PC-9 (cell line): ENCODE measurements around the gene PGAM4. TPM values are rescaled to one million over a fixed set of nuclear protein-coding genes. Genes with fewer than 3 reads are reported as not detected.

Source experiments
- BruUV-seq: library from RNA; stranded (reverse); fragments of 400-500 nt; replicated peaks from 2 replicates; lab custom pipeline; 2021; lab: Mats Ljungman, UMichigan
- CTCF ChIA-PET: fragments of 300-600 bp; sonication (Branson Sonifier 250); formaldehyde crosslinking; loops from one replicate; lab custom pipeline; 2022; ENCODE audit warnings: antibody characterized with exemption; lab: Charles Lee
- POLR2A ChIA-PET: fragments of 300-600 bp; sonication (Branson Sonifier 250); formaldehyde crosslinking; loops from one replicate; lab custom pipeline; 2022; ENCODE audit warnings: antibody characterized with exemption; ENCODE audit not compliant: unreplicated experiment; lab: Charles Lee
- DNase-seq, 2 experiments: peaks; one replicate each; pipeline versions ENCODE4 v3.0.0 to v3.0.0-alpha.2; 2015 to 2022; ENCODE audit warnings: mixed read lengths in 1 of 2
- H2AFZ ChIP-seq: fragments of 200-600 bp; sonication (generic); 2 replicates; pipeline ENCODE4 v1.8.1; 2017; ENCODE audit warnings: antibody characterized with exemption
- H3F3A ChIP-seq: fragments of 200-600 bp; sonication (generic); 2 replicates; pipeline ENCODE4 v1.8.1; 2017; ENCODE audit warnings: antibody characterized with exemption, mild to moderate bottlenecking, low read depth; ENCODE audit not compliant: insufficient read depth
- H3K27ac ChIP-seq: fragments of 200-600 bp; sonication (generic); 2 replicates; pipeline ENCODE4 v1.6.1; 2016; ENCODE audit warnings: mixed run types
- H3K27me3 ChIP-seq: fragments of 200-600 bp; sonication (generic); 2 replicates; pipeline ENCODE4 v1.6.1; 2016; ENCODE audit warnings: low read depth, mixed run types; ENCODE audit not compliant: insufficient read depth
- H3K36me3 ChIP-seq: fragments of 200-600 bp; sonication (generic); 2 replicates; pipeline ENCODE4 v1.6.1; 2016; ENCODE audit warnings: low read depth, mixed run types
- H3K4me1 ChIP-seq: fragments of 200-600 bp; sonication (generic); replicated peaks from 2 replicates; pipeline ENCODE4 v1.6.1; 2016; ENCODE audit warnings: mixed run types; ENCODE audit not compliant: insufficient read depth
- H3K4me2 ChIP-seq: fragments of 200-600 bp; sonication (generic); 2 replicates; pipeline ENCODE4 v1.6.1; 2017; ENCODE audit warnings: mixed run types
- H3K4me3 ChIP-seq: fragments of 200-600 bp; sonication (generic); 2 replicates; pipeline ENCODE4 v1.6.1; 2016; ENCODE audit warnings: mixed run types
- H3K79me2 ChIP-seq: fragments of 200-600 bp; sonication (generic); 2 replicates; pipeline ENCODE4 v1.6.1; 2017; ENCODE audit warnings: low read depth, mixed run types
- H3K9me2 ChIP-seq: fragments of 200-600 bp; sonication (generic); 2 replicates; pipeline ENCODE4 v1.8.1; 2017; ENCODE audit warnings: mild to moderate bottlenecking; ENCODE audit not compliant: insufficient read depth
- H3K9me3 ChIP-seq: fragments of 200-600 bp; sonication (generic); 2 replicates; pipeline ENCODE4 v1.8.1; 2016; ENCODE audit warnings: low read depth; ENCODE audit not compliant: insufficient read depth
- H4K20me1 ChIP-seq: fragments of 200-600 bp; sonication (generic); 2 replicates; pipeline ENCODE4 v1.8.1; 2017; ENCODE audit not compliant: insufficient read depth
- EZH2 ChIP-seq: fragments of 200-600 bp; sonication (generic); IDR thresholded peaks from 2 replicates; pipeline ENCODE4 v1.8.0; 2017; ENCODE audit warnings: antibody characterized with exemption, low read depth
- intact Hi-C: fragments of 100-400 bp; cut with micrococcal nuclease; formaldehyde crosslinking; loops from one replicate; pipeline ENCODE4 v1.10.0; 2022; ENCODE audit not compliant: unreplicated experiment
- total RNA-seq: library from RNA; stranded (reverse); gene quantifications from 2 replicates; pipeline ENCODE4 v1.2.3, GENCODE V29; 2021
- TF ChIP-seq, protein P1 (sequence below): fragments of 200-600 bp; sonication (generic); conservative IDR thresholded peaks from 2 replicates; pipeline ENCODE4 v1.6.1; 2017; ENCODE audit warnings: mixed run types, antibody characterized with exemption, mild to moderate bottlenecking, moderate library complexity

Gene PGAM4
- total RNA-seq, 1 experiment from 2014 or later: not detected

DNA sequence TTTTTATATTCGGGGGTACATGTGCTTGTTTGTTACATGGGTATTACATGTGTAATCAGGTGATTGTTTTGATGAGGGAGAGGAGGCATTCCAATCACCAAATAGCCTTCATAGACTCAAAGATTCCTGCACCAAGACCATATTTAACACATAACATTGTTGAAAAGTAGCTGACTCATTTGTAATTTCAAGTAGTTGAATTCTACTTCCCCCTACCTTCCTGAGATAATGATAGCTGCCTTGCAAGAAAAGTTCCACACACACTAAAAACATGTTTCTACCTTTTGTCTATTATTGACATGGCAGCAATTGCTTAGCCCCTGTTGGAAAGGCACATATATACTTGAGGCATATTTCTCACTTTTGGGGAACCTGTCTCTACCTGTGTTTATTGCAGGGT lies 16.1 kb downstream of the PGAM4 start:
- no peaks in the 10 kb centered on the region for H3K27me3 ChIP-seq
- no peaks in the 10 kb centered on the region for H3K9me2 ChIP-seq
- no peaks in the 10 kb centered on the region for H3K79me2 ChIP-seq
- no TSS peak for BruUV-seq
- no peaks in the 10 kb centered on the region for H3K36me3 ChIP-seq
- H3K9me3 ChIP-seq: no peaks in the 10 kb centered on the region
- peak overlapping the region; percentile 47 for H3K27ac ChIP-seq
- no peaks in the 10 kb centered on the region for H4K20me1 ChIP-seq
- peaks cover 6% of the 10 kb centered on the region; the same call in 1 of the 2 replicates for H3F3A ChIP-seq
- H3K4me1 ChIP-seq: peaks cover 17% of the 10 kb centered on the region
- intact Hi-C loops: no loop called here
- ChIA-PET CTCF (no interaction called here), POLR2A (no interaction called here)
- peak overlapping the region; percentile 32 for H3K4me2 ChIP-seq
- H2AFZ ChIP-seq: no peak overlapping the region
- H3K4me3 ChIP-seq: no peak overlapping the region
- no peak for DNase-seq
- TF ChIP-seq, protein P1, sequence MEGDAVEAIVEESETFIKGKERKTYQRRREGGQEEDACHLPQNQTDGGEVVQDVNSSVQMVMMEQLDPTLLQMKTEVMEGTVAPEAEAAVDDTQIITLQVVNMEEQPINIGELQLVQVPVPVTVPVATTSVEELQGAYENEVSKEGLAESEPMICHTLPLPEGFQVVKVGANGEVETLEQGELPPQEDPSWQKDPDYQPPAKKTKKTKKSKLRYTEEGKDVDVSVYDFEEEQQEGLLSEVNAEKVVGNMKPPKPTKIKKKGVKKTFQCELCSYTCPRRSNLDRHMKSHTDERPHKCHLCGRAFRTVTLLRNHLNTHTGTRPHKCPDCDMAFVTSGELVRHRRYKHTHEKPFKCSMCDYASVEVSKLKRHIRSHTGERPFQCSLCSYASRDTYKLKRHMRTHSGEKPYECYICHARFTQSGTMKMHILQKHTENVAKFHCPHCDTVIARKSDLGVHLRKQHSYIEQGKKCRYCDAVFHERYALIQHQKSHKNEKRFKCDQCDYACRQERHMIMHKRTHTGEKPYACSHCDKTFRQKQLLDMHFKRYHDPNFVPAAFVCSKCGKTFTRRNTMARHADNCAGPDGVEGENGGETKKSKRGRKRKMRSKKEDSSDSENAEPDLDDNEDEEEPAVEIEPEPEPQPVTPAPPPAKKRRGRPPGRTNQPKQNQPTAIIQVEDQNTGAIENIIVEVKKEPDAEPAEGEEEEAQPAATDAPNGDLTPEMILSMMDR: no peak
- no peak for TF ChIP-seq EZH2

DNA sequence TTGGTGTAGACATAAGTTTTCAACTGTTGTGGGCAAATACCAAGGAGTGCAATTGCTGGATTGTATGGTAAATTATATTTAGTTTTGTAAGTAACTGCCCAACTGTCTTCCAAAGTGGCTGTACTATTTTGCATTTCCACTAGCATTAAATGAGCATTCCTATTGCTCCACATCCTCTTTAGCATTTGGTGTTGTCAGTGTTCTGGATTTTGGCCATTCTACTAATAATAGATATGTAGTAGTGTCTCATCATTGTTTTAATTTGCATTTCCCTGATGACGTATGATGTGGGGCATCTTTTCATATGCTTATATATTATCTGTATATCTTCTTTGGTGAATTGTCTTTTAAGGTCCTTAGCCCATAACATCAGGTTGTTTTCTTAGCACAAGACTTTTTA lies 17.3 kb downstream of the PGAM4 start:
- Histone ChIP-seq H3K27me3 (no peaks in the 10 kb centered on the region), H2AFZ (no peak overlapping the region), H3K4me1 (peaks cover 17% of the 10 kb centered on the region), H3K79me2 (no peaks in the 10 kb centered on the region), H3K4me3 (no peak overlapping the region), H3F3A (peaks cover 6% of the 10 kb centered on the region; the same call in 1 of the 2 replicates), H3K9me2 (no peaks in the 10 kb centered on the region), H3K4me2 (no peak overlapping the region), H3K9me3 (no peaks in the 10 kb centered on the region), H3K36me3 (no peaks in the 10 kb centered on the region), H3K27ac (no peak overlapping the region), H4K20me1 (no peaks in the 10 kb centered on the region)
- intact Hi-C loops: no loop called here
- BruUV-seq: no TSS peak
- POLR2A ChIA-PET: no interaction called here
- DNase-seq: no peak
- CTCF ChIA-PET: no interaction called here
- TF ChIP-seq EZH2: no peak
- TF ChIP-seq, protein P1: no peak

DNA sequence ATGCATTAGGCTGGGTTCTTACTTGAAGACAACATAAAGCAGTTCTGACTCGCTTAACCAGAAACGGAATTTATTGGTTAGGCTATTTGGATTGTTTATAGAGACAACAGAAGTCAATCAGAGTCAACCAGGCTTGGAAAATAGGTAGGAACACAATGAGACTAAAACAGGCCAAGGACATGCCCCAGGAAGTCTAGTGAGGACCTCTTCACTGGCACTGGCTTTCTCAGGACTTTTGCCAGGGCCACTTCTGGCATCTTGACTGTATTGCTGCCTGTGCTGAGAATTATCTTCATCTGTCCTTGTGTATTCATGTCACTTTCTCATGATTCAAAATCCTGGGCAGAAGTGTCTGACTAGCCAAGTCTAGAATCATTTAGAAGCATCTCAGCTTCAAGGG lies 19.6 kb downstream of the PGAM4 start:
- TF ChIP-seq EZH2: no peak
- TF ChIP-seq, protein P1: no peak
- H3K27me3 ChIP-seq: no peaks in the 10 kb centered on the region
- H3K4me3 ChIP-seq: no peak overlapping the region
- H4K20me1 ChIP-seq: no peaks in the 10 kb centered on the region
- no TSS peak for BruUV-seq
- no peaks in the 10 kb centered on the region for H3K9me3 ChIP-seq
- CTCF ChIA-PET: no interaction called here
- H2AFZ ChIP-seq: no peak overlapping the region
- no peak for DNase-seq
- intact Hi-C loops: no loop called here
- no peaks in the 10 kb centered on the region for H3K36me3 ChIP-seq
- peaks cover 17% of the 10 kb centered on the region for H3K4me1 ChIP-seq
- POLR2A ChIA-PET: no interaction called here
- no peaks in the 10 kb centered on the region for H3K79me2 ChIP-seq
- H3F3A ChIP-seq: peaks cover 6% of the 10 kb centered on the region; the same call in 1 of the 2 replicates
- no peak overlapping the region for H3K4me2 ChIP-seq
- no peak overlapping the region for H3K27ac ChIP-seq
- H3K9me2 ChIP-seq: no peaks in the 10 kb centered on the region
